Upper lobe of left lung (tissue), 4 donors: Measurements from ENCODE around the gene GNAI2.

Experiments used
- EP300 ChIP-seq, 4 donors: sonication (generic); formaldehyde crosslinking; IDR thresholded peaks; one replicate each; pipeline ENCODE4 v1.5.1; 2017; ENCODE audit warnings: antibody characterized with exemption in 4 of 4, control low read depth in 2 of 4
- POLR2AphosphoS5 ChIP-seq, 2 donors: sonication (generic); formaldehyde crosslinking; IDR thresholded peaks; one replicate each; pipeline ENCODE4 v1.5.1; 2017; ENCODE audit warnings: antibody characterized with exemption in 2 of 2
- TF ChIP-seq, protein P1 (sequence below), 6 experiments: fragments of 450-650 bp in 4 of 6; fragments of 200-600 bp in 2 of 6; sonication (generic) in 2 of 6; IDR thresholded peaks; one replicate each; pipeline ENCODE4 v1.5.1; 2016 to 2019; ENCODE audit warnings: antibody characterized with exemption in 6 of 6

DNA sequence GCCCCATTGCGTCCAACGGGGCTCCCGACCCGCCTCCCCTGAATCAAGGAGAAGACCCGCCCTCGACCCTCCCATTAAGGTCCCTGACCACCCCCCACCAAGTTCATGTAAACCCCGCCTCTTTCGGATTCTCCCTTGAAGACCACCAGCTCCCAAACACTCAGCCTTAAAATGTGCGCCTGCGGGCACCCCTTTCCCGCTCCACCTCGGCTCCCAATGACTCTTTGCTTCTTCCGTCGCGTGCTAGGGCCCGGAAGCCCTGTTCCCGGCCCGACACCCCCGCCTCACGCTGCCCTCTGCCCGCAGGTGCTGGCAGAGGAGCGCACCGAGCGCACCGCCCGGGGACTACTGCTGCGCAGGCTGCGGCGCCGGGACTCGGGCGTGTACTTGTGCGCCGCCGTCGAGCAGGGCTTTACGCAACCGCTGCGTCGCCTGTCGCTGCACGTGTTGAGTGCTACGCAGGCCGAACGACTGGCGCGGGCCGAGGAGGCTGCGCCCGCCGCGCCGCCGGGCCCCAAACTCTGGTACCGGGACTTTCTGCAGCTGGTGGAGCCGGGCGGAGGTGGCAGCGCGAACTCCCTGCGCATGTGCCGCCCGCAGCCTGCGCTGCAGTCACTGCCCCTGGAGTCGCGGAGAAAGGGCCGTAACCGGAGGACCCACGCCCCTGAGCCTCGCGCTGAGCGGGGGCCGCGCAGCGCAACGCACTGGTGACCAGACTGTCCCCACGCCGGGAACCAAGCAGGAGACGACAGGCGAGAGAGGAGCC, 40.2 kb downstream of the GNAI2 start:
- TF ChIP-seq EP300 (IDR thresholded peaks at IDR 0.05), result no peak
- TF ChIP-seq, protein P1, sequence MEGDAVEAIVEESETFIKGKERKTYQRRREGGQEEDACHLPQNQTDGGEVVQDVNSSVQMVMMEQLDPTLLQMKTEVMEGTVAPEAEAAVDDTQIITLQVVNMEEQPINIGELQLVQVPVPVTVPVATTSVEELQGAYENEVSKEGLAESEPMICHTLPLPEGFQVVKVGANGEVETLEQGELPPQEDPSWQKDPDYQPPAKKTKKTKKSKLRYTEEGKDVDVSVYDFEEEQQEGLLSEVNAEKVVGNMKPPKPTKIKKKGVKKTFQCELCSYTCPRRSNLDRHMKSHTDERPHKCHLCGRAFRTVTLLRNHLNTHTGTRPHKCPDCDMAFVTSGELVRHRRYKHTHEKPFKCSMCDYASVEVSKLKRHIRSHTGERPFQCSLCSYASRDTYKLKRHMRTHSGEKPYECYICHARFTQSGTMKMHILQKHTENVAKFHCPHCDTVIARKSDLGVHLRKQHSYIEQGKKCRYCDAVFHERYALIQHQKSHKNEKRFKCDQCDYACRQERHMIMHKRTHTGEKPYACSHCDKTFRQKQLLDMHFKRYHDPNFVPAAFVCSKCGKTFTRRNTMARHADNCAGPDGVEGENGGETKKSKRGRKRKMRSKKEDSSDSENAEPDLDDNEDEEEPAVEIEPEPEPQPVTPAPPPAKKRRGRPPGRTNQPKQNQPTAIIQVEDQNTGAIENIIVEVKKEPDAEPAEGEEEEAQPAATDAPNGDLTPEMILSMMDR (IDR thresholded peaks at IDR 0.05), result no peak
- no peak for TF ChIP-seq POLR2AphosphoS5 (IDR thresholded peaks at IDR 0.05)
